CMK (cell line): ENCODE results near the gene BICD1.
"Not testable (repeated sequence)": the region's sequence is repeated elsewhere in the genome, so short reads cannot be mapped to it uniquely, and the experiment has no call there.

ENCODE experiments used
- DNase-seq: peaks from one replicate; pipeline ENCODE4 v3.0.0-alpha.2; 2010; ENCODE audit warnings: low read depth

The BICD1 gene

DNA sequence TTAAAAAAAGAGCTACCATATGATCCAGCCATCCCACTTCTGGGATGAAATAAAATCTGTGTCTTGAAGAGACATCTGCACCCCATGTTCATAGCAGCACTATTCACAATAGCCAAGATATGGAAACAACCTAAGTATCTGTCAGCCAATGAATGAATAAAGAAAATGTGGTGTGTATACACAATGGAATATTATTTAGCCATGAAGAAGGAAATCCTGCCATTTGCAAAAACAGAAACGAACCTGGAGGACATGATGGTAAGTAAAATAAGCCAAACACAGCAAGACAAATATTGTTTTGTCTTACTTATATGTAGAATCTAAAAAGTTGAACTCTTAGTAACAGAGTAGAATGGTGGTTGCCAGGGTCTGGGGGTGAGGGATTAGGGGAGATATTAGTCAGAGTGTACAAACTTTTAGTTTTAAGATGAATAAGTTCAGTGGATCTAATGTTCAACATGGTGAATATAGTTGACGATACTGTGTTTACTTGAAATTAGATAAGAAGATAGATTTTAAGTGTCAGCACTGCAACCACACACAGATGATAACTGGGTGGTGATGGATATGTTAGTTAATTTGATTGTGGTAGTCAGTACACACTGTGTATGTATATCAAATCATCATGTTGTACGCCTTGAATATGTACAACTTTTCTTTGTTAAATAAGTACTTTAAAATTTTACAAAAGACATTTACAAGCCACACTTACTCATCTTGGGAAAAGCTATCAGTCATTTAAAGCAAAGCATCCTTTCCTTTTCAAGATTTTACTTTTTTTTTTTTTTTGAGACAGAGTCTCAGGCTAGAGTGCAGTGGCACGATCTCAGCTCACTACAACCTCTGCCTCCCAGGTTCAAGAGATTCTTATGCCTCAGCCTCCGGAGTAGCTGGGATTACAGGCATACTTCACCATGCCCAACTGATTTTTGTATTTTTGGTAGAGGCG lies 89.9 kb downstream of the BICD1 start:
- no peak for DNase-seq

GRCh38 chr12:32197421-32197820 lies 90.8 kb downstream of the BICD1 start:
- no peak for DNase-seq

DNA sequence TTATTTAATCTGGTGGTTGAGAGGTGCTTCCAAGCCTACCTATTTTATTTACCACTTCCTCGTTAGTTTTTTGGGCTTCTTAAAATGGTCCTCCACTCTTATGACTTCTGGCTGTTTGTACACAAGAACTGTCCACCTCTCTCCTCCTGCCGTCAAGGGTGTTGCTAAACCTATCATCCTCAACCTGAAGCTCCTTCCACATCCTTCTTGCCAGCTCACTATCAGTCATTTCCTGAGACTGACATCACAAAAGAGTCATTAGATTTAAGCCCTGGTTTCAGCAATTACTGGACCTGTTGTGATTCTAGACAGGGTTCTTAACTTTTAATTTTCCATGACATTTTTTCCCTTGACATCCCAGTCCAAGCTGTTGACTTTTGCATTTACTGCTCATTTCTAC lies 91.9 kb downstream of the BICD1 start:
- no peak for DNase-seq

DNA sequence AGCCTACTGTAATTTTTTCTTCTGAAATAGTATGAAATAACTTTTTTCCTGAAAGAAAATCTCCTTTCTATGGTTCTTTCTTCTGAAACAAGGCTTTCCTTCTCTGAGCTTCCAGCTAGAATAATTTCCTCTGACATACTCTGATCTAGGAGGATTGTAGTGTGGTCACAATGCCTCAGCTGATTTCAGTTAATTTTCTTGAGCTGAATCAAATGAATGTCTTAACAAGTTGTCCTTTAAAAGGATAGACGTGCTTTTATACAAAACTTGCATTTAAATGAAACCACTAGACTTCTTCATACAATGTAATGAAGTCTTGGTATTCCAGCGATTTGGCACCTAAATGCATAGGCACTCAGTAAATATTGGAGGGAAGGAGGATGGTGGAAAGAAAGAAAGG lies 94.4 kb downstream of the BICD1 start:
- no peak for DNase-seq

GRCh38 chr12:32201976-32202375 lies 95.3 kb downstream of the BICD1 start:
- DNase-seq, result no peak

DNA sequence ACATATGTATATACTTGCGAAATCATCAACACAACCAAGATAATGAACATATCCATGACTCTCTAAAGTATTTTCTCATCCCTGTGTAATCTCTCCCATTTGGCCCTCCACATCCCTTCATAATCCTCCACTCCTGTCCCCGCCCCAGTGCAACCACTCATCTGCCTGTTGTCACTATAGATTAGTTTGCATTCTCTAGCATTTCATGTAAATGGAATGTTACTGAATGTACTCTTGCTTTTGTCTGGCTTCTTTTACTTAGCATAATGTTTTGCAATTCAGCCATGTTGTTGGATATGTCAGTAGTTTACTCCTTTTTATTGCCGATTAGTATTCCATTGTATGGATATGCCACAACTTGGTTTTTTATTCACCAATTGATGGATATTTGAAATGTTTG lies 99.1 kb downstream of the BICD1 start:
- DNase-seq, result no peak

DNA sequence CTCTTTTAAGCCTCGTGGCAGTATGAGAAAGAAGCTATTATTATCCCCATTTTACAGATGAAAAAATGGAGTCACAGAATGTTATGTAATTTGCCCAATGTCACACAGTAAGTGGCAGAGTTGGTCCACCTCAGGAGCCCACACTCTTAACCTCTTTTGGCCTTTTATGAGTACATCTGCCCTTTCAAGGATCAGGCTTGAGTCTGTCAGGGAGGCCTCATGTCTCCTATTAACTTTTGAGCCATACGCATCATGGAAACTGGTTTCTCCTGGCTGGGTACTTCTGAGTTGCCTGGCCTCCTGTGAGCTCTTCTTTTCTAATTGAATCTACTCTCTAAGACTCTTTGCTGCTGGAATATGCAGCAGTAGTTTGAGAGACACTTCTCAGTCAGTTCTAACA lies 101.7 kb downstream of the BICD1 start:
- DNase-seq, result no peak

DNA sequence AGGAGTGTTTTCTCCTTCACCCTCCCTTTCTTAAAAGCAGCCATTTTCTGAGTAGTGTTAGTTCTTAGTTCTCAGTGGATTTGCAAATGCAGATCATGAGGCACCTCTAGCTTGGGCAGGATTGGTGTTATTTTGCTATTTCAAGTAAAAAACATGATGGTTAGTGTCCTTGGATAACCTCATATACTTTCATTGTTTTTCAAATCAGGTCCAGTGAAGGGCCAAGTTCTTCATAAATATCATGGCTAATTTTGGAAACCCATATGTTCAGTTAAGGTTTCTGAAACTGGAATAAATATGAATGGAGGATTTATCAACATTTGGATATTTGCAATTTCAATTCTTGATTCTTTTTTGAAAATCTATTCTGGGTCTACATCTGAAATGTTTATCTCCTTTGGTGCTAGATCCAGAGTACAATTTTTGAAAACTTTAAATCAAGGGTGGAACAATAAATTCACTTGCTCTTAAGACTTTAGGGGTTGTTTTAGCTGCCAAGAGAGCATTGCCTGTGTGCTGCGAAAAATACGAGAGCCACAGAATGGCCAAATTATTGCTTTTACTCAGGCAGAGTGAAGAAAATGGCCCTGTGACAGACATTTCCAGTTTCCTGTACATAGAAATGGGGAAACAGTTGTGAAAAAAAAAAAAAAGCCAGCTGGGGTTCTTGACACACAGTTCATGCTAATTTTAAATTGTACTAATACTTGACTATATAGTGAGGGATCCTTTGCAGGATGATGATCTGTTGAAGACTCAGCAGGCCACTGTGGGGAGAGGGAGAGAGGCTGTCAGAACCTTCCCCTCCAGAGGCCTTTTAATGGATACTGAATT lies 104.6 kb downstream of the BICD1 start:
- DNase-seq, result no peak

- DNase-seq, result no peak
Observed at GRCh38 chr12:32211900-32212156, 105.2 kb downstream of the BICD1 start.

- no peak for DNase-seq
Observed at GRCh38 chr12:32214723-32215122, 108.1 kb downstream of the BICD1 start.

- no peak for DNase-seq
Observed at GRCh38 chr12:32217354-32218310, 111.0 kb downstream of the BICD1 start.

DNA sequence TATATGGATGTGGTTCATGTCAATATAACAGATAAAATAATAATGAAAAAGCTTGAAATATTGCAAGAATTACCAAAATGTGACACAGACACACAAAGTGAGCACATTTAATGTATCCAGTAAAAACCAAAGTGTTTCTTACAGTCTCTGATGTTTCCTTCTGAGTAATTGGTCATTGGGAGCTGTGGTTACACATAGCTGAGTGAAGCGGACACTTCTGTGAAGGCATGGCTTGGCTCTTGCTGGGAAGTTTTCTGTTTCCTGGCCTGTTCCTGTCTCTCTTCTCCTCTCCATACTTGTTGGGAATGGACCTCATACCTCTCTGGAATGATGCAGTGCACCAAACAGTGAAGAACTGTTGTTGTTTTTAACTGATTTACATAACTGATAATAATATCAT lies 117.3 kb downstream of the BICD1 start:
- no peak for DNase-seq

GRCh38 chr12:32226768-32227167 lies 120.1 kb downstream of the BICD1 start:
- no peak for DNase-seq

DNA sequence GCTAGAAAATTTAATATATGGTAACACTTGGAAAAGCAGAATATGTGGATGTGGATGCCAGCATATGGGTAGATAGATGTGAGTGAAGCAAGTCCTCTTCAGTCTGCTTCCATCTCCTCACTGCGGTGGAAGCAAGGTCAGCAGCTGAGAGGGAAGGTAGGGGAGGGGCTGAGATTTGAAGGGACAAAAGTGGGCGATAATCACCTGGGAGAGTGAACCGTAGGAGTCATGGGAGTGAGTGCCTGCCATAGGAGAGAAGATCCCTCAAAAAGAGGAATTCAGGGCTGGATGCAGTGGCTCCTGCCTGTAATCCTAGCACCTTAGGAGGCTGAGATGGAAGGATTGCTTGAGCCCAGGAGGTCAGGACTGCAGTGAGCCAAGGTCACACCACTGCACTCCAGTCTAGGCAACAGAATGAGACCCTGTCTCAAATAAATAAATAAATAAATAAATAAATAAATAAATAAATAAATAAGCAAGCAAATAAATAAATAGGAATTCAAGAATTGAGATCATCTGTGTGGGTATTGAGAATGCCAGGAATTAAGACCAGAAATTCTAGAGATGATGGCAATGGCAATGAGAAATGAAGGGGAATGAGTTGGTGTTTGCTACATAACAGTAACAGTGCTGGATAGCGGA lies 123.4 kb downstream of the BICD1 start:
- no peak for DNase-seq

- DNase-seq, result no peak
Observed at GRCh38 chr12:32230613-32230993, 124.0 kb downstream of the BICD1 start.

- DNase-seq, result not testable (repeated sequence)
Observed at GRCh38 chr12:32231361-32231760, 124.7 kb downstream of the BICD1 start.

GRCh38 chr12:32233568-32233967 lies 126.9 kb downstream of the BICD1 start:
- DNase-seq, result no peak

DNA sequence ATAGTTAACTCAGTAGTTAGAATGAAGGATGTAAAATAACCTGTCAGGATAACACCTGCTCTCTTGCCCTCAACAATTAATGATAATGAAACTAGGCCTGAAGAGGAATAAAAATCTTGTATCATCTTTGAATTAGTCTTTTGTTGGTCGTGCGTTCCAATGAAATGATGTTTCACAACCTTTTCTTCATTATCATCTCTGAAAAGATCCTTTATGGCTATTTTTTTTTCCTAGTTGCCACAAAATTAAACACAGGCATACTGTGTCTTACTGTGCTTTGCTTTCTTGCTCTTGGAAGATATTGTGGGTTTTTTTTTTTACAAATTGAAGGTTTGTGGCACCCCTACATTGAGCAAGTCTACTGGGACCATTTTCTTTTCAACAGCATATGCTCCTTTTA lies 128.6 kb downstream of the BICD1 start:
- DNase-seq, result no peak

GRCh38 chr12:32240162-32240561 lies 133.5 kb downstream of the BICD1 start:
- no peak for DNase-seq

DNA sequence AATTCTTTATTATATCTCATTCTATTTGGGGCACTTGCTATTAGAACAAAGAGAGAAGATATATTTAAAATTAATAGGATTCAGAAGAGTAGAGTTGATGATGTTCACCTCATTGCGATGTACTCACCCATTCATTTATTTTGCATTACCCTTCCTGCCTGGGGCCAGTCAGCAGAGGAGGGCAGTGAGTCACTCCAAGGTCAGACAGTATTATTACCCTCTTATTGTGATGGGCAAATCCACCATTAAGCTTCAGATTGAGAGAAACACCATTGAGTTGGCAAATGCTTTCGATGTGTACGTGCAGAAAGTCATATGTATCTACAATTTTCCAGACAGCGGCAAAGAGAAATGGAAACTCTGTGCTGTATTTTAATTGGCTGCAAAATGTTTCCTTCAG lies 134.2 kb downstream of the BICD1 start:
- DNase-seq, result no peak

DNA sequence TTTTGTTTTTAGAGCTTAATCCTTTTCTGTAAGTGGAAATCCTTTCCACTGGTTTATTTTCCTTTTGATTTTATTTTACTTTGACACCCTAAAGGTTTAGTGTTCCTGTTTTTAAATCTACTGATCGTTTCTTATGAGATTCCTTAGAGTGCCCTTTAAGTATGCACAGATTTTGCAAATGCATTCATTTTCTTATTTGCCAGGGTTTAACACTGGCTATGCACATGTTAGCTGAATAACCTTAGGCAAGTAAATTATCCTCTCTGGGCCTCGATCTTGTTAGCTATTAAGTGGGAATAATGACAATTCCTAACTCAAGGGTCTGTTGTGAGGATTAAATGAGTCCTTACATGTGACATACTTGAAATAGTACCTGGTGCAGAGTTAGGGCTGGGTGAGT lies 136.0 kb downstream of the BICD1 start:
- no peak for DNase-seq
